Activated CD8-positive, alpha-beta T cell treated with anti-CD3 and anti-CD28 coated beads for 36 hours (primary cell): ENCODE measurements around the gene ZNF22. TPM values are rescaled to one million over a fixed set of nuclear protein-coding genes. Genes with fewer than 3 reads are reported as not detected.

Experiments used
- ATAC-seq: fragments of 200-7000 bp; cut with Tn5 transposase; one replicate; pipeline ENCODE4 v1.10.0; 2021; ENCODE audit warnings: mild to moderate bottlenecking, moderate library complexity
- CTCF ChIA-PET: fragments of 350-600 bp; sonication (Branson Sonifier 250); formaldehyde crosslinking; loops from one replicate; lab custom pipeline; 2021; ENCODE audit warnings: antibody characterized with exemption; lab: Charles Lee
- POLR2A ChIA-PET: fragments of 350-600 bp; sonication (Branson Sonifier 250); formaldehyde crosslinking; loops from one replicate; lab custom pipeline; 2021; ENCODE audit warnings: antibody characterized with exemption; lab: Charles Lee
- DNase-seq: peaks from one replicate; pipeline ENCODE4 v3.0.0-alpha.2; 2020
- H3K27ac Mint-ChIP-seq: one replicate; pipeline ENCODE4 v1.8.0; 2021; ENCODE audit warnings: mild to moderate bottlenecking, mixed read lengths
- H3K27me3 Mint-ChIP-seq: one replicate; pipeline ENCODE4 v1.8.0; 2021; ENCODE audit warnings: mixed read lengths
- H3K36me3 Mint-ChIP-seq: one replicate; pipeline ENCODE4 v1.8.0; 2021; ENCODE audit warnings: low read depth, mixed read lengths
- H3K4me1 Mint-ChIP-seq: one replicate; pipeline ENCODE4 v1.8.0; 2021; ENCODE audit warnings: low read depth, mixed read lengths
- H3K4me3 Mint-ChIP-seq: one replicate; pipeline ENCODE4 v1.8.0; 2021; ENCODE audit warnings: mild to moderate bottlenecking, moderate library complexity, mixed read lengths
- H3K9me3 Mint-ChIP-seq: one replicate; pipeline ENCODE4 v1.8.0; 2021; ENCODE audit warnings: mixed read lengths
- intact Hi-C: fragments of 100-400 bp; cut with micrococcal nuclease; formaldehyde crosslinking; loops from one replicate; pipeline ENCODE4 v1.10.0; 2022
- total RNA-seq, 2 experiments: library from RNA; stranded (reverse); gene quantifications; one replicate each; pipeline ENCODE4 v1.2.3, GENCODE V29; 2021
- TF ChIP-seq, protein P1 (sequence below): fragments of 200-600 bp; IDR thresholded peaks from one replicate; pipeline ENCODE4 v1.8.0; 2022; ENCODE audit warnings: antibody characterized with exemption, mild to moderate bottlenecking

Gene ZNF22
- total RNA-seq, 2 experiments from 2014 or later: 34.4 to 37.6 TPM

DNA sequence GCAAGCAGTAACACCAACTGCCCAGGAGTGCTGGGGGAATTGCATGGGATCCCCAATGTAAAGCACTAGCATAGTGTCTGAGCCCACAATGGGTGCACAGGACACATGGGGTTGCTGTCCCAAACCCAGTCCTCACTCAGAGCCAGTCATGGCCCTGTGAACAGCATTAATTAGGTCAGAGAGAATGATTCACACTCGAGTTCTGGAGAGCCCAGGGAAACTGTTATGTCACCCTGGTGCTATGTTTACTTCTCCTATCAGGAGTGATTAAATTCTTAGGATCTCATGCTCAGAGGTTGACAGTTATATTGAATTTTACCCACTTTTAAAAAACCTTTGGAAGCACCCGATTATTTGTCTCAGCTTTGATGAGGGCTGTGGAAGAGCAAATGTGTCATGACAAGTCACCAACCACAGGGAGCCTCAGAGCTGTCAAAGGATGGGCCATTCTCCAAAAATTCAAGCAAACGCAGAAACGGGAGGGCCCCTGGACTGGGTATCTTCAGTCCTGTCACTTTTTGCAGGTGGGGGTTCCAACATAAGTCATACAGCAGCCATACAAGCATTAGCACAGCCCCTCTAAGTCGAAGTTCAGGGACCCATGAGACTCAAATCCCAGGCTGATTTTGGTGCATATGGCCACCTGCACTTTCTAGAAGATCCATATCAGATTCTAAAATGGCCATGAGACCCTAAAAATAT lies 42.4 kb upstream of the ZNF22 start:
- Mint-ChIP-seq H3K4me3 (peak overlapping the region; percentile 81), H3K9me3 (no peaks in the 10 kb centered on the region), H3K27me3 (no peaks in the 10 kb centered on the region), H3K36me3 (peaks cover 8% of the 10 kb centered on the region), H3K4me1 (peaks cover 11% of the 10 kb centered on the region), H3K27ac (peak overlapping the region; percentile 70)
- intact Hi-C loops: no loop called here
- ChIA-PET CTCF (interaction anchor here (0.8 to 2.2 kb wide), 3 partner anchors 10 to 26 kb away, joined by 3 to 8 read pairs (median 3); no protein-coding TSS in a partner anchor), POLR2A (interaction anchor here (1.3 to 1.4 kb wide), 2 partner anchors 9 to 42 kb away, joined by 3 to 5 read pairs; partner anchors contain the start of gene ZNF22)
- DNase-seq (no peak), ATAC-seq (no peak)
- TF ChIP-seq, protein P1, sequence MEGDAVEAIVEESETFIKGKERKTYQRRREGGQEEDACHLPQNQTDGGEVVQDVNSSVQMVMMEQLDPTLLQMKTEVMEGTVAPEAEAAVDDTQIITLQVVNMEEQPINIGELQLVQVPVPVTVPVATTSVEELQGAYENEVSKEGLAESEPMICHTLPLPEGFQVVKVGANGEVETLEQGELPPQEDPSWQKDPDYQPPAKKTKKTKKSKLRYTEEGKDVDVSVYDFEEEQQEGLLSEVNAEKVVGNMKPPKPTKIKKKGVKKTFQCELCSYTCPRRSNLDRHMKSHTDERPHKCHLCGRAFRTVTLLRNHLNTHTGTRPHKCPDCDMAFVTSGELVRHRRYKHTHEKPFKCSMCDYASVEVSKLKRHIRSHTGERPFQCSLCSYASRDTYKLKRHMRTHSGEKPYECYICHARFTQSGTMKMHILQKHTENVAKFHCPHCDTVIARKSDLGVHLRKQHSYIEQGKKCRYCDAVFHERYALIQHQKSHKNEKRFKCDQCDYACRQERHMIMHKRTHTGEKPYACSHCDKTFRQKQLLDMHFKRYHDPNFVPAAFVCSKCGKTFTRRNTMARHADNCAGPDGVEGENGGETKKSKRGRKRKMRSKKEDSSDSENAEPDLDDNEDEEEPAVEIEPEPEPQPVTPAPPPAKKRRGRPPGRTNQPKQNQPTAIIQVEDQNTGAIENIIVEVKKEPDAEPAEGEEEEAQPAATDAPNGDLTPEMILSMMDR: no peak

DNA sequence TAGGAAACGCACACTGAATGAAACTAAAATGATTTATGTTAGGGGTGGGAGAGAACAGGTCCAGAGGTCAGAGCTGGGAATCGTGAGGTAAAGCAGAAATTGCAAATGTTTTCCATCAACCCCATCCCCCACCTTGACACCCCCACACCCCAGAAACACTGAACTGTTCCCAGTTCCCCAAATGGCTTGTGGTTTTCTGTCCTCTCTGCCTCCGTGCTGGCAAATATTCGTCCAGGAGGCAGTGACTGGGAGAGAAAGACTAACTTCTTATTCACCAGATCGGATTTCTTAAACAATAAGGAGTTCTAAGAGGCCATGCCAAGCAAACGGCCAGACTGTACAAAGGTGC lies 41.9 kb upstream of the ZNF22 start:
- peaks cover 8% of the 10 kb centered on the region for H3K36me3 Mint-ChIP-seq
- POLR2A ChIA-PET: interaction anchor here (1.3 to 1.4 kb wide), 2 partner anchors 9 to 41 kb away, joined by 3 to 5 read pairs; partner anchors contain the start of gene ZNF22
- DNase-seq (no peak), ATAC-seq (no peak)
- peak overlapping the region; percentile 81 for H3K4me3 Mint-ChIP-seq
- peak overlapping the region; percentile 70 for H3K27ac Mint-ChIP-seq
- no peaks in the 10 kb centered on the region for H3K27me3 Mint-ChIP-seq
- intact Hi-C loops: no loop called here
- CTCF ChIA-PET: interaction anchor here (0.8 to 1.0 kb wide), 2 partner anchors 9 to 26 kb away, joined by 3 read pairs; no protein-coding TSS in a partner anchor
- no peaks in the 10 kb centered on the region for H3K9me3 Mint-ChIP-seq
- TF ChIP-seq, protein P1: no peak
- H3K4me1 Mint-ChIP-seq: peaks cover 11% of the 10 kb centered on the region

DNA sequence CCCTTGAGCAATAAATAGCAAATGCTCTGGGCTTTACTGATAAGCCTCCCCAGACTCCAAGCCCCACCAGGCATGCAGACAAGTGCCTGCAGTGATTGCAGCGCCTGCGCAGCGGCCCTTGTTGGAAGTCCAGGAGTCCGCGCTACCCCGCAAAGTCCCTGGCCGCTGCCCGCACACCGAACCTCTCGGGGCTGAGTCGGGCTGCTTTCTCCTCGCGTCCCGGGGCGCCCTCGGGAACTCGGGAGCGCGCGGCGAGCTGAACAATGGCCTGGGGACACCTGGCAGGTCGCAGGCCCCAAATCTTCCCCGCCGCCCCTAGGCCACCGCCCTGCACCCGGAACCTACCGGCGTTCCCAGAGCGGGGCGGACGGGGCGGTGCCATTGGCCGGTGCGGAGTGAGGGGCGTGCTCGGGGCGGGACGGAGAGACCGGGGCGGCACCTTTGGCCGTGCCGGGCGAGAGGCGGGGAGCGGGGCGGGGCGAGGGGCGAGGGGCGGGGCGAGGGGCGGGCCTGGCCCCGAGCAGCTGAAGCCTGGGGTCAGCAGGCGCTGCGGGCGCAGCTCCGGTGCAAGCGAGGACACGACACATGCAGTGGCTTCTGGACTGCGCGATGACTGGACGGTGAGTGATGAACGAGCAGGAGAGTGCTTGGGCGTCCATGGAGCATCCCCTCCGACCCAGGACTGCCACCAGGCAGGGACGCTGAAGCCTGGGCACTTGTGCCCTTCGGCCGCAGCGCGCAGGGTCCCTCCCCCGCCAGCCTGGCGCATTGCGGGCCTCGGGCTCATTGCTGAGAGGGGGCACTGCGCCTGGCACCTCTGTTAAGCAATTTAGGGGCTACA lies 41.3 kb upstream of the ZNF22 start, which contains the start of gene RASSF4:
RASSF4 (plus strand) TSS at position 556 of the 841 bp plus-strand sequence. CDS start 10,401 bp downstream, outside the sequence.
- Mint-ChIP-seq H3K9me3 (no peaks in the 10 kb centered on the region), H3K27me3 (no peaks in the 10 kb centered on the region), H3K36me3 (peaks cover 8% of the 10 kb centered on the region), H3K4me3 (peak within 1 kb of the TSS; percentile 81), H3K27ac (peak within 1 kb of the TSS; percentile 70), H3K4me1 (peaks cover 11% of the 10 kb centered on the region)
- peak; percentile 100 for ATAC-seq
- POLR2A ChIA-PET: interaction anchor here (1.4 kb wide), 1 partner anchor 41 kb away, joined by 3 read pairs; the partner anchor contains the start of gene ZNF22
- CTCF ChIA-PET: interaction anchor here (0.8 to 1.0 kb wide), 2 partner anchors 8 to 27 kb away, joined by 3 read pairs; no protein-coding TSS in a partner anchor
- TF ChIP-seq, protein P1: no peak
- intact Hi-C loops: no loop called here
- DNase-seq: peak; percentile 93

DNA sequence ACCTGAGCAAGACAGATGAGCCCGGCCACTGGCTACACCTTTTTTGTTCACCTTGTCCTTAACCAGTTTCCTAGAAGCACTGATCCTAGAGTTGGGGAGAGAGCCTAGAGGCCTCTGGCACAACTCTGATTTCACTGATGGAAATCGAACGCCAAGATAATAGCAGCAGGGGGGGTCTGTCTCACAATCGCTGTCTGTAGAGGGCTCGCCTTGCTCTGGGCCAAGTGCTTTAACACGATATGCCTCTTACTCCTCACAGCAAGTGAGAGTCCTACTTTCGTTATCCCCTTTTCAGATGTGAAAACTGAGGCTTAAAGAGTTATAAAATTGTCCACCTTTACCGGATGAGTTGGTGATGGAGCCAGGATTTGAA lies 40.6 kb upstream of the ZNF22 start:
- DNase-seq (no peak), ATAC-seq (no peak)
- no peak overlapping the region for H3K27ac Mint-ChIP-seq
- peak overlapping the region; percentile 81 for H3K4me3 Mint-ChIP-seq
- H3K27me3 Mint-ChIP-seq: no peaks in the 10 kb centered on the region
- TF ChIP-seq, protein P1: no peak
- intact Hi-C loops: no loop called here
- CTCF ChIA-PET: no interaction called here
- POLR2A ChIA-PET: no interaction called here
- no peaks in the 10 kb centered on the region for H3K9me3 Mint-ChIP-seq
- H3K4me1 Mint-ChIP-seq: peaks cover 12% of the 10 kb centered on the region
- H3K36me3 Mint-ChIP-seq: peaks cover 8% of the 10 kb centered on the region
